CD8-positive, alpha-beta memory T cell (primary cell): ENCODE measurements around the gene RASA1. TPM values are rescaled to one million over a fixed set of nuclear protein-coding genes. Genes with fewer than 3 reads are reported as not detected.

Experiments
- CTCF ChIA-PET: fragments of 350-600 bp; sonication (Branson Sonifier 250); formaldehyde crosslinking; loops from one replicate; lab custom pipeline; 2021; ENCODE audit warnings: antibody characterized with exemption; lab: Charles Lee
- POLR2A ChIA-PET: fragments of 350-600 bp; sonication (Branson Sonifier 250); formaldehyde crosslinking; loops from one replicate; lab custom pipeline; 2021; ENCODE audit warnings: antibody characterized with exemption; lab: Charles Lee
- DNase-seq, 5 donors: peaks; one replicate each; pipeline versions ENCODE4 v3.0.0 to v3.0.0-alpha.2; 2020 to 2022; ENCODE audit warnings: mixed read lengths in 1 of 5
- H3K27ac ChIP-seq: one replicate; pipeline ENCODE4 v1.7.0; 2013; ENCODE audit warnings: low read depth, mild to moderate bottlenecking, low read length, moderate library complexity
- H3K27me3 ChIP-seq: 2 replicates; pipeline ENCODE4 v1.7.0; 2013; ENCODE audit warnings: low read length, mild to moderate bottlenecking; ENCODE audit not compliant: insufficient read depth, poor library complexity, severe bottlenecking
- H3K36me3 ChIP-seq: 2 replicates; pipeline ENCODE4 v1.7.0; 2013; ENCODE audit warnings: mild to moderate bottlenecking, low read length, moderate library complexity; ENCODE audit not compliant: insufficient read depth
- H3K4me1 ChIP-seq: 2 replicates; pipeline ENCODE4 v1.7.0; 2013; ENCODE audit warnings: mild to moderate bottlenecking, low read length, moderate library complexity; ENCODE audit not compliant: insufficient read depth
- H3K4me3 ChIP-seq: 2 replicates; pipeline ENCODE4 v1.7.0; 2013; ENCODE audit warnings: mild to moderate bottlenecking, low read length
- H3K9me3 ChIP-seq: 2 replicates; pipeline ENCODE4 v1.7.0; 2013; ENCODE audit warnings: mild to moderate bottlenecking, low read length
- H3K27ac Mint-ChIP-seq, 8 donors: one replicate each; pipeline ENCODE4 v1.8.0; 2020 to 2021; ENCODE audit warnings: mixed read lengths in 8 of 8, mild to moderate bottlenecking in 6 of 8, inconsistent platforms in 3 of 8, moderate library complexity in 3 of 8
- H3K27me3 Mint-ChIP-seq, 2 donors: one replicate each; pipeline ENCODE4 v1.8.0; 2020 to 2021; ENCODE audit warnings: mixed read lengths in 2 of 2, mild to moderate bottlenecking in 1 of 2, moderate library complexity in 1 of 2
- H3K36me3 Mint-ChIP-seq, 3 donors: one replicate each; pipeline ENCODE4 v1.8.0; 2020 to 2021; ENCODE audit warnings: mixed read lengths in 3 of 3, inconsistent platforms in 1 of 3, mild to moderate bottlenecking in 1 of 3
- H3K4me1 Mint-ChIP-seq, 3 donors: one replicate each; pipeline ENCODE4 v1.8.0; 2020 to 2021; ENCODE audit warnings: mixed read lengths in 3 of 3, inconsistent platforms in 1 of 3, mild to moderate bottlenecking in 1 of 3
- H3K4me3 Mint-ChIP-seq, 7 donors: one replicate each; pipeline ENCODE4 v1.8.0; 2020 to 2021; ENCODE audit warnings: mixed read lengths in 7 of 7, mild to moderate bottlenecking in 6 of 7, moderate library complexity in 4 of 7, inconsistent platforms in 2 of 7
- H3K9me3 Mint-ChIP-seq, 5 donors: one replicate each; pipeline ENCODE4 v1.8.0; 2020 to 2022; ENCODE audit warnings: mixed read lengths in 5 of 5, mild to moderate bottlenecking in 3 of 5, moderate library complexity in 2 of 5, inconsistent platforms in 1 of 5
- polyA plus RNA-seq: library from polyadenylated mRNA; unstranded; fragments of 300-500 nt; fragmentation: Illumina TruSeq; gene quantifications from one replicate; pipeline ENCODE4 v1.2.3, GENCODE V29; 2021
- total RNA-seq, 2 experiments: library from RNA; stranded (reverse); gene quantifications; one replicate each; pipeline ENCODE4 v1.2.3, GENCODE V29; 2021

Gene RASA1
- total and polyA plus RNA-seq, 3 experiments from 2014 or later: 8.0 to 27.1 (median 24.0) TPM

DNA sequence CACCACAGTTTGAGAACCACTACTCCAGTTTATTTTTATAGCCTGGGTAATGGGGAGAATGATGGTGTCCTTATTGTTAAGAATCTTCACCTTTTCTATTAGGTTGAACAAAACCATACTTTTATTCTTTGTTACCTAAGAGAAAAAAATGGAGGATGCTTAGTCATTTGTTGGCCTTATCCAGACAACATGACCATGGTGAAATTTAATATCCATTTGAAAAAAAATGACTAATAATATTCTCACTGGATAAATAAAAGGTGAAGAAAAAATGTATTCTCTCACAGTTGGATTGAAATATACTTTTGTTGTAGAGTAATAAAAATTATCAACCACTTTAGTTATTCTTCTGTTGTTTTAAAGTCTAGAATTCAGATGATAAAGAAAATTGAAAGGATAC is 150.8 kb downstream of the RASA1 start:
- Histone ChIP-seq H3K9me3 (no peaks in the 10 kb centered on the region), H3K4me3 (no peak overlapping the region), H3K27me3 (no peaks in the 10 kb centered on the region), H3K4me1 (no peaks in the 10 kb centered on the region), H3K27ac (no peak overlapping the region), H3K36me3 (no peaks in the 10 kb centered on the region)
- POLR2A ChIA-PET: no interaction called here
- peaks cover 2 to 10% of the 10 kb centered on the region in 2 donors for H3K27me3 Mint-ChIP-seq
- no peaks in the 10 kb centered on the region for H3K36me3 Mint-ChIP-seq
- peaks cover 0 to 4% (median under 1%) of the 10 kb centered on the region in 3 donors for H3K4me1 Mint-ChIP-seq
- no peak overlapping the region for H3K4me3 Mint-ChIP-seq
- no peaks in the 10 kb centered on the region for H3K9me3 Mint-ChIP-seq
- no peak for DNase-seq
- H3K27ac Mint-ChIP-seq: no peak overlapping the region
- CTCF ChIA-PET: no interaction called here

GRCh38 chr5:87421307-87421706 is 153.6 kb downstream of the RASA1 start:
- H3K4me1 Mint-ChIP-seq: no peaks in the 10 kb centered on the region
- ChIA-PET CTCF (no interaction called here), POLR2A (no interaction called here)
- no peak overlapping the region for H3K4me3 Mint-ChIP-seq
- no peak for DNase-seq
- no peaks in the 10 kb centered on the region for H3K4me1 ChIP-seq
- no peak overlapping the region for H3K27ac Mint-ChIP-seq
- H3K27me3 Mint-ChIP-seq: peaks cover 5 to 10% of the 10 kb centered on the region in 2 donors
- H3K36me3 Mint-ChIP-seq: no peaks in the 10 kb centered on the region
- no peaks in the 10 kb centered on the region for H3K36me3 ChIP-seq
- H3K9me3 ChIP-seq: no peaks in the 10 kb centered on the region
- H3K9me3 Mint-ChIP-seq: no peaks in the 10 kb centered on the region
- no peaks in the 10 kb centered on the region for H3K27me3 ChIP-seq
- H3K27ac ChIP-seq: no peak overlapping the region
- H3K4me3 ChIP-seq: no peak overlapping the region

GRCh38 chr5:87423755-87424154 is 156.1 kb downstream of the RASA1 start:
- H3K9me3 ChIP-seq: no peaks in the 10 kb centered on the region
- H3K36me3 ChIP-seq: no peaks in the 10 kb centered on the region
- no peak for DNase-seq
- no peaks in the 10 kb centered on the region for H3K36me3 Mint-ChIP-seq
- POLR2A ChIA-PET: no interaction called here
- H3K9me3 Mint-ChIP-seq: no peaks in the 10 kb centered on the region
- no peak overlapping the region for H3K27ac ChIP-seq
- peaks cover 4 to 14% of the 10 kb centered on the region in 2 donors for H3K27me3 Mint-ChIP-seq
- H3K4me3 Mint-ChIP-seq: no peak overlapping the region
- CTCF ChIA-PET: no interaction called here
- H3K27me3 ChIP-seq: no peaks in the 10 kb centered on the region
- H3K27ac Mint-ChIP-seq: no peak overlapping the region
- no peaks in the 10 kb centered on the region for H3K4me1 Mint-ChIP-seq
- no peak overlapping the region for H3K4me3 ChIP-seq
- H3K4me1 ChIP-seq: no peaks in the 10 kb centered on the region

DNA sequence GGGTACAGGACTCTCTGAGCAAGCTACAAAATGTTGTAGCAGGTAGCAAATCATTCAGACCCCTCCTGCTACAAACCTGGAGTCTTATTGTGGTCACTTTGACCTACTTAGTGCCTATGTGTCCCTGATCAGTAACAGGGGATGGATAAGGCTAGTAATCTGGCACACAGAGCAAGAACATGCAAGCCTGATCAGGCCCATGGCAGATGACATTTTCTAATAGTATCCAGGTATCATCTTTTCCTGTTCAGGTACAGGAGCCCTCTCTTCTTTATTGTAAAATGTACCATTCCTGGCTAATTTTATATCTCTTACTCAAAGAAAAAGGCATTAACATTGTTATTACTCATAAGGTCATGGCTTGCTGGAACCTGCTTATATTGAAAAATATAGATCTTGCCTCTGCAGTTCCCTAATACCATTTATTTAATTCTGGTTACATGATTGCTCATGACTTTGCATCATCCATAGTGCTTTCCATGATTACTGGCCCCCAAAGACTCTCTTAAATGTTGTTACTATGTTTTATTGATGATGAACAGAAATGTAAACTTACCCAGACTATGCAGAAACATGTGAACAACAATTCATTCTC is 163.3 kb downstream of the RASA1 start:
- no peak overlapping the region for H3K4me3 Mint-ChIP-seq
- peaks cover 0 to 3% (median 0%) of the 10 kb centered on the region in 3 donors for H3K36me3 Mint-ChIP-seq
- no peaks in the 10 kb centered on the region for H3K9me3 ChIP-seq
- no peak overlapping the region for H3K27ac Mint-ChIP-seq
- H3K9me3 Mint-ChIP-seq: no peaks in the 10 kb centered on the region
- H3K4me1 ChIP-seq: no peaks in the 10 kb centered on the region
- no peaks in the 10 kb centered on the region for H3K36me3 ChIP-seq
- peaks cover 5 to 25% of the 10 kb centered on the region in 2 donors for H3K27me3 Mint-ChIP-seq
- ChIA-PET POLR2A (no interaction called here), CTCF (no interaction called here)
- H3K27ac ChIP-seq: no peak overlapping the region
- no peak for DNase-seq
- peaks cover 3% of the 10 kb centered on the region for H3K27me3 ChIP-seq
- no peaks in the 10 kb centered on the region for H3K4me1 Mint-ChIP-seq
- H3K4me3 ChIP-seq: no peak overlapping the region

- peaks cover 0 to 3% (median 0%) of the 10 kb centered on the region in 3 donors for H3K36me3 Mint-ChIP-seq
- H3K4me3 ChIP-seq: no peak overlapping the region
- peaks cover 5 to 21% of the 10 kb centered on the region in 2 donors for H3K27me3 Mint-ChIP-seq
- no peaks in the 10 kb centered on the region for H3K36me3 ChIP-seq
- no peak overlapping the region for H3K27ac Mint-ChIP-seq
- no peak overlapping the region for H3K4me3 Mint-ChIP-seq
- no peaks in the 10 kb centered on the region for H3K9me3 Mint-ChIP-seq
- H3K27ac ChIP-seq: no peak overlapping the region
- ChIA-PET CTCF (no interaction called here), POLR2A (no interaction called here)
- no peak for DNase-seq
- no peaks in the 10 kb centered on the region for H3K4me1 Mint-ChIP-seq
- H3K4me1 ChIP-seq: no peaks in the 10 kb centered on the region
- no peaks in the 10 kb centered on the region for H3K9me3 ChIP-seq
- H3K27me3 ChIP-seq: peaks cover 3% of the 10 kb centered on the region
Observed at GRCh38 chr5:87432460-87432859, 164.8 kb downstream of the RASA1 start.

DNA sequence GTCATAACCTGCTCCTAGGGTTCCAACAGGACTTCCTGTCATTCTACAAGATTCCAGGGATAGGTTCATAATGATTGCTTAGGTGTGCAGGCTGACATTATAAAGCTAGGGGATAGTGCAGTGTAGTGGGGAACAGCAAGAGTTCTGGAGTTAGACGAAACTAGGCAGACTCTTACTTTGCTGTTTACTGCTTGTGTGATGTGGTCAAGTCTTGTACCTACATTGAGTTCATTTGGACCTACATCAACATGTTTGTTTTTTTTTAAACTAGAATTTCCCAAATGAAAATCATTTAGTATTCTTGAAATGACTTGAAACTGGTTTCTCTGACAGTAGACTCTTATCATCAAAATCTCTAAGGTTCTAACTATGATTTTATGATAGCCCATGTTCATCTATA is 166.3 kb downstream of the RASA1 start:
- no peaks in the 10 kb centered on the region for H3K36me3 ChIP-seq
- no peak overlapping the region for H3K27ac ChIP-seq
- ChIA-PET CTCF (no interaction called here), POLR2A (no interaction called here)
- Mint-ChIP-seq H3K4me3 (no peak overlapping the region), H3K36me3 (peaks cover 0 to 3% (median 0%) of the 10 kb centered on the region in 3 donors), H3K27me3 (peaks cover 5 to 32% of the 10 kb centered on the region in 2 donors), H3K4me1 (no peaks in the 10 kb centered on the region), H3K27ac (no peak overlapping the region), H3K9me3 (no peaks in the 10 kb centered on the region)
- H3K4me3 ChIP-seq: no peak overlapping the region
- no peaks in the 10 kb centered on the region for H3K9me3 ChIP-seq
- H3K27me3 ChIP-seq: peaks cover 3% of the 10 kb centered on the region
- no peaks in the 10 kb centered on the region for H3K4me1 ChIP-seq
- no peak for DNase-seq

DNA sequence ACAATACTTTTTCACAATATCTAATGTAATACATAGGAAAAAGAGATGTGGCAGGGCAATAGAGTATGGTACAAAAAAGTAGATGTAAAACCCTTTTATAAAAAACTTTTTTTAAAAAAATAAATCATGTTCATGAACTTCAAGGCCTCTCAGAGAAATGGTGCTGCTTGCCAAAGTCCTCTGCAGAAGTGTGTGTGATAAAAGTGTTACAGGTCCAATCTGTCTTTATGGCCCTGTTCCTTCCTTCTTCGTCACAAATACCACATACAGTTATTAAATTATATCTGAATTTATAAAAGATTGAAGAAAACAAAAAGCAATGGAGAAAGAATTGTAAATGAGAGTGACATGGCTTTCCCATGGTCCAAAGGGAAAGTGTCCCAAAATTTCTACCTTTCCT is 166.8 kb downstream of the RASA1 start:
- Mint-ChIP-seq H3K4me3 (no peak overlapping the region), H3K27me3 (peaks cover 2 to 32% of the 10 kb centered on the region in 2 donors), H3K27ac (no peak overlapping the region), H3K9me3 (no peaks in the 10 kb centered on the region), H3K4me1 (no peaks in the 10 kb centered on the region), H3K36me3 (peaks cover 0 to under 1% (median 0%) of the 10 kb centered on the region in 3 donors)
- DNase-seq: no peak
- Histone ChIP-seq H3K4me3 (no peak overlapping the region), H3K4me1 (no peaks in the 10 kb centered on the region), H3K27me3 (peaks cover 3% of the 10 kb centered on the region), H3K9me3 (no peaks in the 10 kb centered on the region), H3K27ac (no peak overlapping the region), H3K36me3 (no peaks in the 10 kb centered on the region)
- CTCF ChIA-PET: no interaction called here
- POLR2A ChIA-PET: no interaction called here

DNA sequence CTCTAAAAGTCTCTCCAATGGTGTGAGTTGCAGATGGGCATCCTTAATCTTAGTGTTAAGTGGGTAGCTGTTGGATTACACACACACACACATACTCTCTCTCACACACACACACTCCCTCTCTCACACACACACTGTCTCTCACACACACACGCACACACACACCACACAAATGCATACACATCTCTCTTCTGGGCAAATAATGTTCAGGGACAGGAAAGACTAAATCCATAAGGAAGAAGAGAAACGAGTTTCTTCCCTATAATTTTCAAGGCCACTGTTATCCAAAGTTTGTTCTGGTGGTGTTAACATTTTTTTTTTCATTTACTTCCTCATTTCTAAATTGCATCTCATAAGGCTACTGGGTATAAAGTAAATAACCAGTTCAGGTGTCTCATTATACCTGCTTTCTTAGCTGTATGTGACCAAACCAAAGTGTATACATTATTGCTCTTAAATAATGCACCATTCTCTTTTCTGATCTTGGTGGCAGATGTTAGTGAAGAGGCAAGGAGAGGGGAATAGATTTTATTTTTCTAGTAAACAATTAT is 167.5 kb downstream of the RASA1 start:
- CTCF ChIA-PET: no interaction called here
- Histone ChIP-seq H3K9me3 (no peaks in the 10 kb centered on the region), H3K27ac (no peak overlapping the region), H3K4me3 (no peak overlapping the region), H3K27me3 (peaks cover 3% of the 10 kb centered on the region), H3K36me3 (no peaks in the 10 kb centered on the region), H3K4me1 (no peaks in the 10 kb centered on the region)
- no peaks in the 10 kb centered on the region for H3K4me1 Mint-ChIP-seq
- no peak overlapping the region for H3K27ac Mint-ChIP-seq
- no peaks in the 10 kb centered on the region for H3K9me3 Mint-ChIP-seq
- no peak overlapping the region for H3K4me3 Mint-ChIP-seq
- POLR2A ChIA-PET: no interaction called here
- no peaks in the 10 kb centered on the region for H3K36me3 Mint-ChIP-seq
- H3K27me3 Mint-ChIP-seq: peaks cover 2 to 37% of the 10 kb centered on the region in 2 donors
- DNase-seq: no peak
